Choroid plexus epithelial cell (primary cell): ENCODE data around the gene MICALL1.

Experiments used
- DNase-seq: peaks from one replicate; pipeline ENCODE4 v3.0.0-alpha.2; 2010; ENCODE audit warnings: low read depth
- H3K4me3 ChIP-seq: 2 replicates; pipeline ENCODE4 v1.5.1; 2011; ENCODE audit warnings: low read depth, mild to moderate bottlenecking, control low read depth, low read length, moderate library complexity
- CTCF ChIP-seq: conservative IDR thresholded peaks from 2 replicates; pipeline ENCODE4 v1.5.1; 2011; ENCODE audit warnings: low read depth, mild to moderate bottlenecking, control low read depth, inconsistent platforms, low read length, moderate library complexity

Gene MICALL1

DNA sequence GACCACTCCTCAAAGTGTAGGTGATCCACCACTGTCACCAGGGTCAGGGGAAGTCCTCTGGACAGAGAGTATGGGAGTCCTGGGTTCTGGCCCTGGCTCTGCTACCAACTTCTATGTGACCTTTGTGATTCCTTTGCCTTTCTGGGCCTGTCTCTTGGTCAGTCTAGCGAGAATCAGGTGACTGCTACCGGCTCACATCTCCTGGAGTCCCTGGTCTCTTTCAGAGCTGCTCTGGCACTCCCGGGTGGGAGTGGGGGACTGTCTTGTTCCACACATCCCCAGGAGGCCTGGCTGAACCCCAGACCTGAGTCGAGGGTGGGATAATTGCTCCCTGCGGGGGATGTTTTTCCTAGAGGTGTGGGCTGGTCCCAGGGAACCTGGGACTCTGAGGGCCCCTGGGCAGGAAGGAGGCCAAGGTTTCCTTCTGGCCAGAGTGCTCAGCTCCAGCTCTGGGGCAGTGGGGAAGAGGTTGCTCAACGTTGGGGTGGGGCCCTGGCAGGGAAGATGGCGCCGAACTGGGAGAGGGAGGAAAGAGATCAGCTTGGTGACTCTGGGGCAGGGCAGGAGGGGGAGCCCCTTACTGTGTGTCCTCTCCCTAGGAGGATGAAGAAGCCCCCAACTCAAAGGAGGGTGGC, 76.2 kb downstream of the MICALL1 start:
- DNase-seq = no peak
- no peak for TF ChIP-seq CTCF
- no peak overlapping the region for H3K4me3 ChIP-seq

- no peak overlapping the region for H3K4me3 ChIP-seq
- peak; percentile 40 for TF ChIP-seq CTCF
- DNase-seq = no peak
These were observed 77.1 kb downstream of the MICALL1 start for GRCh38 chr22:37982938-37983859.

- no peak within 1 kb of the TSS for H3K4me3 ChIP-seq
- DNase-seq = no peak
- no peak for TF ChIP-seq CTCF
These were observed 78.0 kb downstream of the MICALL1 start, which contains the start of gene SOX10 for GRCh38 chr22:37983860-37984791. Gene SOX10 (minus strand): TSS chr22:37984555. CDS start chr22:37983784, 771 bp downstream.

GRCh38 chr22:37985050-37985585, 79.0 kb downstream of the MICALL1 start:
- no peak for TF ChIP-seq CTCF
- no peak for DNase-seq
- no peak overlapping the region for H3K4me3 ChIP-seq

DNA sequence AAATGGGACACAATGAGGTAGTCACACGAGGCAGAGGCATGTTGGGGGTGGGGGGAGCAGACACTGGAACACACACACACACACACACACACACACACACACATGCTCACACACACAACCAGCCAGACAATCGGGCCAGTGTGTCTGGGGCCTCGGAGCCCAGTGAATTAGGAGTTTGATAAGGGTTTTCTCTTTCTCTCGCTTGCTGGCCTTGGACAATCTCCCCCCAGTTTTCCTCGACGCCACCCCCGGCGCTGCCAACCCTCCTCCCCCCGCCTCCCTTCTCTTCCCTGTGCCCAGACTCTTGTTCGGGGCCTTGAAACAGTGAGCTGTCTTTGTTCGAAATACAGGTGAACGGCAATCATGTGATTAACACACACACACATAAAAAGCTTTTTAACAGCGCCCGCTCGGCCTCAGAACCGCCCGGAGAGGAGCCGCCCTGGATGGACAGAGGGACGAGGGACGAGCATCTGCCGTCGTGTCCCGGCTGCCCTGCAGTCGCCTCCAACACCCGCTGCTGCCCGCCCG, 79.7 kb downstream of the MICALL1 start:
- no peak for TF ChIP-seq CTCF
- DNase-seq = no peak
- H3K4me3 ChIP-seq = no peak overlapping the region

- DNase-seq = no peak
- no peak for TF ChIP-seq CTCF
- H3K4me3 ChIP-seq = no peak overlapping the region
These were observed 80.3 kb downstream of the MICALL1 start for GRCh38 chr22:37986371-37986770.
